NCI-H526 treated with DMSO at 0.1 percent for 48 hours (cell line): ENCODE measurements around the gene NR2F1.

Source experiments
- DNase-seq: peaks from one replicate; lab custom pipeline; 2025; lab: John Stamatoyannopoulos, UW

NR2F1 gene

GRCh38 chr5:93577854-93578812, 4.9 kb upstream of the NR2F1 start:
- DNase-seq: no peak

- DNase-seq: no peak
Measured at GRCh38 chr5:93578813-93579691, 4.0 kb upstream of the NR2F1 start.

DNA sequence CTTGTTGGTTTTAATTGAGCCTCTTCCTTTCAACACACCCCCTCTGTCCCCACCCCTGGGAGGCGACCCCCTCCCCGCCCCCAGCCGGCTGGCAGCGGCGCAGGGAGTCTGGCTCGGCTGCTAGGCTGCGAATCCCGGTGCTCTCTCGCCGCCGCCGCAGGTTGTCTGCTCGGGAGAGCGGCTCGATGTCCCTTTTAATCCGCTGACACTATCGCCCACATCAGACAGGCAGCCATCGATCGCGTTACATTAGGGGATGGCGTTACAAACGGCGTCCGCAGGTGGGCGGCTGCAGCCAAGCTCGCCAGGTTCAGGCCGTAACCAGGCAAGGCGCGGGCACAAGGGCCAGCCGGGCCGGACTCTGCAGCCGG, 3.3 kb upstream of the NR2F1 start:
- DNase-seq: no peak

- DNase-seq: peak; percentile 10
Measured at GRCh38 chr5:93580063-93580926, 2.7 kb upstream of the NR2F1 start.

DNA sequence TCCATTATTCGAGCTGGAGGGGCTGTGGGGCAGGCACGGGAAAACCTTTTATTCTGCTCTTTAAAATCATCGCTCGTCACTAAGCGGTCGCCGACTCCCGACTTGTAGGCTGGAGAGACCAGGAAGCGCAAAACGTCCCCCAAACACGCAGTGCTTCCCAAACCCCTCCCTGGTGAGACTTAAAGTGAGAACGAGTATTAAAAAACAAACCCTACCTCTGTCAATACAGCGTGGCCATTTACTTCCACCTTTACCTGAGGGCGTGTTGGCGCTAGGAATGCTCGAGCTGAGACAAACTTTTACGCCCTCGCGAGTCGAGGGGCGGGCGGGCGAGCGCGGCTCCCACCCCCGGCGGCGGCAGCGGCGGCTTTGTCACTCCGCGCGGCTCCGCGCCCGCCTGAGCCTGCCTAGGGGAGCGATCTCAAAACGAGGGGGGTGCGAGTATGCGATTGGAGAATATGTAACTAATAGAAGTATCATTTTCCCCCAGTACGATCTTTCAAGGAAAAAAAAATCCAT, 2.0 kb upstream of the NR2F1 start, which contains the start of gene NR2F1-AS1:
TSS of gene NR2F1-AS1 (minus strand) at position 293 of the 519 bp plus-strand sequence.
- no peak for DNase-seq

GRCh38 chr5:93582167-93582462, 907 bp upstream of the NR2F1 start:
- no peak for DNase-seq

DNA sequence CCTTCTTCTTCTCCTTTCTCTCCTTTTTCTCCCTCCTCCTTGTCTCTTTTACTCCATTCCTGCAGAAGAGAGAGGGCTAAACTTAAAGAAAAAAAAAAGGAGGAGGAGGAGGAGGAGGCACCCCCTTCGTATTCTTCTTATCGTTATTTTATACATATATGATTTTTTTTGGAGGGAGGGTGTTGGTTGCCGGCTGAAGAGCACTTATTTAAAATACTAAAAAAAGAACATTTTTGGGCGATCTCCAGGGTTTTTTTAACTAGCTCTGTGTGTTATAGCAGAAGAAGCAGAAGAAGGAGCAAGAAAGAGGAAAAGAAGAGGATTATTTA, 381 bp downstream of the NR2F1 start:
- no peak for DNase-seq

DNA sequence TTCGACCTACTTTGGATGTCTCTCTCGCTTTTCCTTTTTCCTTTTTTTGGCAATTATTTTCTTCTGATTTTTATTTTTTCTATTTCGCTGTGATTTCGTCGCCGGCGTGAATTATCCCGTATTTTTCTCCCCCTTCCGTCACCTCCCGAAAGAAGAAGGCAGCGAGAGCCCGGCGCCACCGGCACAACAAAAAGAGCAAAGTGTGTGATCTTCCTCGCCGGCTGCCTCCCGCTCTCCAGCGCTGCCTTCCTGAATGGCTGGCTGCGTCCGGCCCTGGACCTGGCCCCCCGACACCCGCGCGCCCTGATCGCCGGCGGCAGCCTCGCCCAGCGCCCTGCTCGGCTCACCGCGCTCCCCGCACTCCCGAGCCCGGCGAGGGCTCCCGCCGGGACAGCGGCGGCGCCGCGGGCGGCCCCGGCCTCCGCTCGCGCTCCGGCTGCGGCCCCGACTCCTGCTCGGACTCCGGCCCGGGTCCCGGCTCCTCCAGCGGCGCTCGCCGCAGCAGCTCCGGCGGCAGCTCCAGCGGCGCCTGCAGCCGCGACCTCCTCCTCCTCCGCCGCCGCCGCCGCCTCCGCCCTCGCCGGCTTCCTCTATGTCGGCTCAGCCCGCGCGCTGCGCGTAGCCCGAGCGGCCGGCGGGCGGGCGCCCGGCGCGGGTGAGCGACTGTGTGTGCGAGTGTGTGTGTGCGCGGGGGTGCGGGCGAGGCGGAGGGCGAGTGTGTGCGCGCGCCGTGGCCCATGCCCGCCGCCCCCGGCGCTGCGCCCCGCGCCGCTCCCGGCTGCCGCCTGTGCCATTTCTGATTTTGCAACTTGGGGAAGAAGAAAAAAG, 960 bp downstream of the NR2F1 start:
- DNase-seq: peak; percentile 41

DNA sequence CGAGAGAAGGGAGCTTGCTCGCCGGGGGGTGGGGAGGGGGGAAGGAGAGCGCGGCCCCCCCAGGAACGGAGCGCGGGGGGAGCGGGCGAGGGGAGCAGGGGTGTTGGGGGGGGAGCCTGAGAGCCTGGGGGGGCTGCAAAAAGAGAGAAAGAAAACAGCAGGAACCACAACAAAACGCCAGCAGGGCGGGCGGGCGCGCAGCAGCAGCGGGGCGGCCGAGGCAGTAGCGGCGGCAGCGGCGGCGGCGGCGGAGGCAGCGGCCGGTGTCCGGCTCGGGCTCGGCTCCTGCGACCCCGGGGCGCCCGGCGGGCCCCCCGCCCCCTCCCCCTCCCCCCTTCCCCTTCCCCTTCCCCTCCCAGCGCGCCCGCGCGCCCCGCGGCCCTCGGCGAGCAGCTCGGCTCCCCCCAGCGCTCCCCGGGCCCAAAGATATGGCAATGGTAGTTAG, 1.6 kb downstream of the NR2F1 start:
- no peak for DNase-seq

DNA sequence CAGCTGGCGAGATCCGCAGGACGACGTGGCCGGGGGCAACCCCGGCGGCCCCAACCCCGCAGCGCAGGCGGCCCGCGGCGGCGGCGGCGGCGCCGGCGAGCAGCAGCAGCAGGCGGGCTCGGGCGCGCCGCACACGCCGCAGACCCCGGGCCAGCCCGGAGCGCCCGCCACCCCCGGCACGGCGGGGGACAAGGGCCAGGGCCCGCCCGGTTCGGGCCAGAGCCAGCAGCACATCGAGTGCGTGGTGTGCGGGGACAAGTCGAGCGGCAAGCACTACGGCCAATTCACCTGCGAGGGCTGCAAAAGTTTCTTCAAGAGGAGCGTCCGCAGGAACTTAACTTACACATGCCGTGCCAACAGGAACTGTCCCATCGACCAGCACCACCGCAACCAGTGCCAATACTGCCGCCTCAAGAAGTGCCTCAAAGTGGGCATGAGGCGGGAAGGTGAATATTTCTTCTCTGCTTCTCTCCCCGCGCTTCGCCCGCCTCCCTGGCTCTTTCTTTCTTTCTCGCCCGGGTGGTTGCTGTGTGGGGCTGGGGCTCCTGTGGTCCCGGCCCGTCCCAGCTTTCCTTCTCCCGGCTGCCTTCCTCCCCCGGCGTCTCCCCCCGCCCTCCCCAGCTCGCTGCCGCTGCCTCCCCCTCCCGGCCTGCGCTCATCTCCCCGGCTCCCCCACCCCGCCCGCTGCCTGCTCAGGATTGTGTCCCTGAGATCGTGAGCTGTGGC, 2.2 kb downstream of the NR2F1 start:
- DNase-seq: no peak

DNA sequence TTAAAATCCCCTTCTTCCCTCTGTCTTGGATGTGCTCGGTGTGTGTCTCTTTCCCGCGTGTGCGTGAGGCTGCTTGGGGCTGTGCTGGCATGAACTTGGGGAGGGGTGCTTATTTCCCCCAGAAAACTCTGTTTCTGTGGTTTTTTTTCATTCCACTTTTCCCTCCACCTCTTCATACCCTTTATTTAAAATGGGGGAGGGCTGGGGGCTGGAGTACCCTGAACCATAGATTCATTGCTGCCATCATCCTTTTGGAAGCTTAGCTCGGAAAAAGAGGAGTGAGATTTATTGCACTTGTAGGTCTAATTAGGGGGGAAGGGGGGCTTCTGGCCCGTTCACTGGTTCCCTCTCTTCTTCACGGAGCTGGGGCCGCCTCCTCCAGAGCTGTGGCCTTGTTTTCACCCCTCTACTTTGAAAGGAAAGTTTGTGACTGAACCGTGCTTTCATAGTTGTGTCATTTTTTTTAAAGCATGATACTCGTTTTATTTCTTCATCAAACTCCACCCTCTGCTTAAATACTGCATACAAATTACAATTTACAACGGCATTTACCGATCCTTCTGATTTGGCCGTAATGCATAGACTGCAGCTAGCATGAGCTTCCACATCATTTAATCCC, 2.9 kb downstream of the NR2F1 start:
- DNase-seq: no peak

DNA sequence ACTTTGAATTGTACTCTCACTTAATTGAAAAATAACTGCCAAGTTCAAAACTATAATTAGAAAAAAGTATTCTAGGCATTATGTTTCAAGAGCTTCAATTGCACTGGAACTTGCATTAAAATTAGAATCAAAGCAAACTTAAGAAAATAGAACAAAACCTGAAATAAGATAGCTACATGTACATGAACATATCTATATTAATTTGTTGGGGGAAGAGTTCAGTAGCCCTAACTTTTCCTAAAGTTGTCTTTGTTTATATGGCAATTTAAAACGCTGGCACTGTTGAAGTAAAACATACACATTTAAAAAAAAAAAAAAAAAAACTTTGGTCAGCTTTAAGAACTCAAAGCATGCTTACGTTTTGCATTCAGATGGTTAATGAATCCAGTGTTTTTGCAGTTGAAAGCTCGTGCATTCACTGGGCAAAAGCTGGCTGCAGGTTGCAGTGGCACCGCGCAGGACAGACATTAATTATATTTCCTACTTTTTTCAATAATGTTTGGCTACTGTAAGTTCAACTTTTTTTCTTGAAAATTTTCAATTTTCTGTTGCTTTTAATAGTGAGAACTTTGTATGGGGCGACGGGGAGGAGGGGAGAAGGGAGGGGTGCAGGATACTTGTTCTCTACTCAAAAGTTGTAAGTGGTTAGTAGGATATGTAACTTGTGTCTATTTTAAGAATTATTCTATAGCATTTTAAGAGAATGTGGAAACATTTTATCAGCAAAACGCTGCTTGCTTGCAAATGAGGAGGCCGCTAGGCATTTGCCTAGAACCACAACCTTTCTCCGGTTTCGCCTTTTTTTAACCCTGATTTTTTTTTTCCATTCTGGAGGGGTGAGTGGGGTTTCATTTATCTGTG, 3.9 kb downstream of the NR2F1 start:
- DNase-seq: no peak

DNA sequence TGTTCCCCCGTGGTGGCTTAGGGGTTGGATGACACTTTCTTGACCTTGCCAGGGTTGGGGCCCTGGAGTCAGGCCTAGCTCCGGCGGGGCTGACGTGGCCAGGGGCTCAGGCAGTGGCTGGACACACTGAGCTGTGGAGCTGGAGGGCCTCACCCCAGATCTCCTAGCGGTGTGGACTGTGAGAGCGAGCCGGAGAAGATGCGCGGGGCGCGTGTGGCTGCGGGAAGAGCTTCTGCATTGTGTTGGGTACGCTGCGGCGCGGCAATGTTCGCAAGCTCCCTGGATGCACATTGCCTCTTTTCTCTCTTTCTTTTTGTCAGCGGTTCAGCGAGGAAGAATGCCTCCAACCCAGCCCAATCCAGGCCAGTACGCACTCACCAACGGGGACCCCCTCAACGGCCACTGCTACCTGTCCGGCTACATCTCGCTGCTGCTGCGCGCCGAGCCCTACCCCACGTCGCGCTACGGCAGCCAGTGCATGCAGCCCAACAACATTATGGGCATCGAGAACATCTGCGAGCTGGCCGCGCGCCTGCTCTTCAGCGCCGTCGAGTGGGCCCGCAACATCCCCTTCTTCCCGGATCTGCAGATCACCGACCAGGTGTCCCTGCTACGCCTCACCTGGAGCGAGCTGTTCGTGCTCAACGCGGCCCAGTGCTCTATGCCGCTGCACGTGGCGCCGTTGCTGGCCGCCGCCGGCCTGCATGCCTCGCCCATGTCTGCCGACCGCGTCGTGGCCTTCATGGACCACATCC, 4.8 kb downstream of the NR2F1 start:
- DNase-seq: no peak

DNA sequence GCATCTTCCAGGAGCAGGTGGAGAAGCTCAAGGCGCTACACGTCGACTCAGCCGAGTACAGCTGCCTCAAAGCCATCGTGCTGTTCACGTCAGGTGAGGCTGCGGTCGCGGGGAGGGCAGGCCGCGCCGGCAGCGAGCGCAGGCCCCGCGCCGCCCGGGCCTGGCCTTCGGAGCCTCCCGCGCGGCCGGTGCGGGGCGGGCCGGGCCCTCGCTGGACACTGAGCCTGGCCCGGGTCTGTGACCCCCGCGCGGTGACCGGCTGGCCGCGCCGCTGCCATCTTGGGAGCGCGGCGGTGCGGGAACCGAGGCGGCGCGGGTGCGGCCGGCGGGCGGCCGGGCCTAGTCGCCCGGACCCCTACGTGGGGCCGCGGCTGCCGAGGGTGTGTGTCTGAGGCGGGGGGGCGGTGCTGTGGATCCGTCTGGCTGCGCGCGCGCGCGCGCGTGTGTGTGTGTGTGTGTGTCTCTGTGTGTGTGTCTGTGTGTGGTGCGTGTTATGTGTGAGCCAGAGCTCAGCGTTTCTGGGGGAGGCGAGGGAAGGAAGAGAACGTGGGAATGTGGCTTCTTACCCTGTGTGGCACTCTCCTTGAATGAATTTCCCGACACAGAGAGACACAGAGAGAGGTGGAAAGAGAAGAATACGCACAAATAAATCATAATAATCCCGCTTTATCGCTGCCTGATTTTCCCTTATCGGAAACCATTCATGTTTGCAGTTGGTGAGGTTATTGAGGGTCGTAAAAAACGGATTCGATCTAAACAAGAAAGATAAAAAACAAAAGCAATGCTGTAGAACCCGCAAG, 5.5 kb downstream of the NR2F1 start:
- no peak for DNase-seq

DNA sequence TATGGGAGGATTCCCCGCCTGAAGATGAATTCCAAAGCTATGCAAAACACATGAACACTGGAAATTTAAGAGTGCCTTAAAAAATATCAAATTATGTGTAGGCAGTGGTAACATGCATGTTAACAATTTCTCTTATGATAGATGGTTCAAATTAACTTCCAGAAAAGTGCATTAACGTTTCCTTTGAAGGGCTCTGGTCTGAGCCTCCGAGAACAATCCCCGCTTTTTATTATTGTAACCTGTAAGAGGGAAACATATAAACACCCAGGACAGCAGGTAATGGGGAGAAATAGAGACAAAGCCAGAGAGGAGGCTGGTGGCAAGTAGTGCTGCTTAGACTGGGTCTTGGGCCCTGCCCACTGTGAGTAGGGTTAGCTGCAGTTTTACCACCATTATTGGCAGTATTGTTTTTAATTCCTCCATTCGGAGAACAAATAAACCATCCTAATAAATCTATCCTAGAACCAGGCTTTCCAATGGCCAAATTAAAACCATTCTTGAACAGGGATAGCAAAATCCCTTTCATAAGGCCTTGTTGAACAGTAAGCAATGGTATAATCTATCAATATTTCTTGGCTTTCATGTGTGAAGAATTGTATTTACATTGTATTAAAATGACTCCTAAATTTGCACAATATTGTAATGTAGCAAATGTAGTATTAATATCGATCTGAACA, 6.3 kb downstream of the NR2F1 start:
- no peak for DNase-seq

- no peak for DNase-seq
Measured at GRCh38 chr5:93589829-93590215, 6.8 kb downstream of the NR2F1 start.

DNA sequence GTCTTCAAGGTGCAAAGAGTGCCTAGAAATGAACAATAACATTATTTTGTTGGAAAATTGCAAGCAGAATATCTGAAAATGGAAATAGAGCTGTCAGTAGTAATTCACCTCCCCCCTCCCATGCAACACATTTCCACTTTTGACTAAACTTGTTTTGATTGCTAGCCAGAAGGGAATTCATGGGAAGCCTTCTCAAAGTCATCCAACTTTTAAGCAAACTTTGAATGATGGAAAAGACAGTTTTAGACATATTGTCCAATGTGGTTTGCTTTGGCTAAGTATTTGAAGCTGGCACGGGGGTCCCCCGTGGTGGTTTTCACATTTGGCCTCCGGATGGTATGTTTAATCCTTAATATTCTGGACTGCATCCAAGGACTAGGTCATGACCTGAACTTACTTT, 7.5 kb downstream of the NR2F1 start:
- DNase-seq: no peak
